Measurements from ENCODE around the gene PHACTR2. TPM values are rescaled to one million over a fixed set of nuclear protein-coding genes. Genes with fewer than 3 reads are reported as not detected.
A peak's percentile ranks its signal among the peaks of the same experiment; 100 is the strongest.

PHACTR2 gene
- total RNA-seq, 2 experiments from 2014 or later = 19.6 to 25.0 TPM

DNA sequence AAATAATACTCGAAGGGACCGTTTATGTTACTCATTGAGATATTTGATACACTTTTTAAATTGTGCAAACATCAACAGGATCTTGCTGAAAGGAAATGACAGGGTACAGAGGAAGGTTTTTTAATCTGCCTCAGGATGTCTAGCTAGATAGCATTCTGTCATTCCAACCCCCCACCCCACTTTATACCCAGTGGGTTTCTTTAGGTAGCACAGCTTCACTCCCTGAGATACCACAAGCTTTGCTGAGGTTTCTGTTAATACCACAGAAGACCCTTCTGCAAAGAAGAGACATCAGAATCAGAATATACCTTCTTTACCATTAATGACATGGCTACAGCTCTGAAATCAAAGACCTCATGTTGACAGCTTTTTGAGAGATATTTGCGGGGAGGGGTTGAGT, 1.3 kb downstream of the PHACTR2 start:
- Histone ChIP-seq H3K4me3 (ENCODE audit: low read length) (peak overlapping the region; percentile 59), H3K9me3 (ENCODE audit: control insufficient read depth in 1 of 2, insufficient read depth in 1 of 2, low read length in 2 of 2) (peaks cover 4 to 8% of the 10 kb centered on the region in 2 experiments), H3K27me3 (ENCODE audit: control insufficient read depth in 1 of 2, insufficient read depth in 2 of 2, low read length in 2 of 2) (no peaks in the 10 kb centered on the region), H3K27ac (ENCODE audit: low read depth in 1 of 2, low read length in 2 of 2) (no peak overlapping the region), H3K4me1 (ENCODE audit: insufficient read depth, low read length) (peaks cover 4% of the 10 kb centered on the region), H3K36me3 (ENCODE audit: insufficient read depth, low read length) (no peaks in the 10 kb centered on the region)
- Mint-ChIP-seq H3K27me3 (peaks cover 14% of the 10 kb centered on the region), H3K4me1 (ENCODE audit: low read depth) (peaks cover 48% of the 10 kb centered on the region), H3K36me3 (ENCODE audit: low read depth) (no peaks in the 10 kb centered on the region), H3K4me3 (peak overlapping the region; percentile 89), H3K9me3 (peaks cover 7% of the 10 kb centered on the region), H3K27ac (peak overlapping the region; percentile 70)
- DNase-seq (peak in 1 of 14 experiments; percentile 5), ATAC-seq (ENCODE audit: poor library complexity) (peak; percentile 36)
- ChIA-PET POLR2A (interaction anchor here (0.9 kb wide), 1 partner anchor 164 kb away, joined by 3 read pairs; the partner anchor contains the start of gene LTV1), CTCF (no interaction called here)
- TF ChIP-seq, protein P1, sequence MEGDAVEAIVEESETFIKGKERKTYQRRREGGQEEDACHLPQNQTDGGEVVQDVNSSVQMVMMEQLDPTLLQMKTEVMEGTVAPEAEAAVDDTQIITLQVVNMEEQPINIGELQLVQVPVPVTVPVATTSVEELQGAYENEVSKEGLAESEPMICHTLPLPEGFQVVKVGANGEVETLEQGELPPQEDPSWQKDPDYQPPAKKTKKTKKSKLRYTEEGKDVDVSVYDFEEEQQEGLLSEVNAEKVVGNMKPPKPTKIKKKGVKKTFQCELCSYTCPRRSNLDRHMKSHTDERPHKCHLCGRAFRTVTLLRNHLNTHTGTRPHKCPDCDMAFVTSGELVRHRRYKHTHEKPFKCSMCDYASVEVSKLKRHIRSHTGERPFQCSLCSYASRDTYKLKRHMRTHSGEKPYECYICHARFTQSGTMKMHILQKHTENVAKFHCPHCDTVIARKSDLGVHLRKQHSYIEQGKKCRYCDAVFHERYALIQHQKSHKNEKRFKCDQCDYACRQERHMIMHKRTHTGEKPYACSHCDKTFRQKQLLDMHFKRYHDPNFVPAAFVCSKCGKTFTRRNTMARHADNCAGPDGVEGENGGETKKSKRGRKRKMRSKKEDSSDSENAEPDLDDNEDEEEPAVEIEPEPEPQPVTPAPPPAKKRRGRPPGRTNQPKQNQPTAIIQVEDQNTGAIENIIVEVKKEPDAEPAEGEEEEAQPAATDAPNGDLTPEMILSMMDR (IDR thresholded peaks at IDR 0.05) = no peak
- intact Hi-C loops (cut with DNase I, micrococcal nuclease) = no loop called here

DNA sequence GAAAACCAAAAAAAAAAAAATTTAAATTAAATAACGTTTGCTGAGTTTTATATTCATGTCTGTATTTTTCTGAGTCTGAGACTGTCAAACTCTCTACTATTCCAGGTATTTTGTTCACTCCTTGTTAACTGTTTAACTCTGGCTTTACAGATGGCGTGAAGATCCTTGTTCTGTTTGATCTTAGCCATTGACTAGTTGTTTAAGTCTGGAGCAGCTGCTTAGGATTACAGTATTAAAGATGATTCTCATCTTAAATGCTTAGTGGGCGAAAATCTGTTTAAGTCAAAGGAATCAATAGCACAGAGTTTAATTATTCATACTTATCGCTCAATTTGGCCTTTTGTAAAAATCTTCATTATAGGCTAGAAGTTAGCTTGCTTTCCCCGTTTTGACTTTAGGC, 2.4 kb downstream of the PHACTR2 start:
- Mint-ChIP-seq H3K36me3 (ENCODE audit: low read depth) (no peaks in the 10 kb centered on the region), H3K4me3 (peak overlapping the region; percentile 58), H3K9me3 (peaks cover 8% of the 10 kb centered on the region), H3K4me1 (ENCODE audit: low read depth) (peaks cover 54% of the 10 kb centered on the region), H3K27me3 (peaks cover 14% of the 10 kb centered on the region), H3K27ac (no peak overlapping the region)
- no peak overlapping the region for H3K4me3 ChIP-seq (ENCODE audit: low read length)
- TF ChIP-seq, protein P1 (IDR thresholded peaks at IDR 0.05) = no peak
- H3K4me1 ChIP-seq (ENCODE audit: insufficient read depth, low read length) = peaks cover 4% of the 10 kb centered on the region
- H3K27me3 ChIP-seq (ENCODE audit: control insufficient read depth in 1 of 2, insufficient read depth in 2 of 2, low read length in 2 of 2) = no peaks in the 10 kb centered on the region
- intact Hi-C loops (cut with DNase I, micrococcal nuclease) = no loop called here
- ATAC-seq (ENCODE audit: poor library complexity) (no peak), DNase-seq (no peak)
- no peak overlapping the region for H3K27ac ChIP-seq (ENCODE audit: low read depth in 1 of 2, low read length in 2 of 2)
- H3K36me3 ChIP-seq (ENCODE audit: insufficient read depth, low read length) = no peaks in the 10 kb centered on the region
- CTCF ChIA-PET = no interaction called here
- POLR2A ChIA-PET = no interaction called here
- H3K9me3 ChIP-seq (ENCODE audit: control insufficient read depth in 1 of 2, insufficient read depth in 1 of 2, low read length in 2 of 2) = peaks cover 4 to 8% of the 10 kb centered on the region in 2 experiments

DNA sequence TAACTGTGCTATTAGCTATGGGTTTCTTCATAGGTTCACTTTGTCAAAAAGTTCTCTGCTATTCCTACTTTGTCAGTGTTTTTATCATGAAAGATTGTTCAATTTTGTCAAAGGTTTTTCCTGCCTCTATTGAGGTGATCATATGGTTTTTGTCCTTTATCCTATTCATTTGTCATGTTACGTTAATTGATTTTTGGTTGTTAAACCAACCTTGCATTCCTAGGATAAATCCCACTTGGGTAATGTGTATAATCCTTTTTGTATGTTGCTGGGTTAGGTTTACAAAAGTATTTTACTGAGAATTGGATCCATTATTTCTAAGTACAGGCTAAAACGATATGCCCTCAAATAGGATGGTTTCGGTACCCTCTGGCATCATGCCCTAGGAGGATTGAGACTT, 5.0 kb downstream of the PHACTR2 start:
- H3K27ac Mint-ChIP-seq = no peak overlapping the region
- ATAC-seq (ENCODE audit: poor library complexity) (no peak), DNase-seq (no peak)
- ChIA-PET POLR2A (interaction anchor here (0.6 kb wide), 1 partner anchor 41 kb away, joined by 3 read pairs; no protein-coding TSS in a partner anchor), CTCF (no interaction called here)
- Histone ChIP-seq H3K27me3 (ENCODE audit: control insufficient read depth in 1 of 2, insufficient read depth in 2 of 2, low read length in 2 of 2) (no peaks in the 10 kb centered on the region), H3K4me1 (ENCODE audit: insufficient read depth, low read length) (peaks cover 4% of the 10 kb centered on the region), H3K27ac (ENCODE audit: low read depth in 1 of 2, low read length in 2 of 2) (no peak overlapping the region), H3K9me3 (ENCODE audit: control insufficient read depth in 1 of 2, insufficient read depth in 1 of 2, low read length in 2 of 2) (peaks cover 4 to 8% of the 10 kb centered on the region in 2 experiments), H3K36me3 (ENCODE audit: insufficient read depth, low read length) (no peaks in the 10 kb centered on the region), H3K4me3 (ENCODE audit: low read length) (no peak overlapping the region)
- H3K27me3 Mint-ChIP-seq = peaks cover 14% of the 10 kb centered on the region
- TF ChIP-seq, protein P1 (IDR thresholded peaks at IDR 0.05) = no peak
- H3K4me1 Mint-ChIP-seq (ENCODE audit: low read depth) = peaks cover 50% of the 10 kb centered on the region
- intact Hi-C loops (cut with DNase I, micrococcal nuclease) = no loop called here
- no peaks in the 10 kb centered on the region for H3K36me3 Mint-ChIP-seq (ENCODE audit: low read depth)
- H3K4me3 Mint-ChIP-seq = no peak overlapping the region
- H3K9me3 Mint-ChIP-seq = peaks cover 8% of the 10 kb centered on the region

Measured in CD4-positive, alpha-beta T cell (primary cell).